ENCODE results near the gene CAPN15. TPM values are rescaled to one million over a fixed set of nuclear protein-coding genes. Genes with fewer than 3 reads are reported as not detected.
A peak's percentile ranks its signal among the peaks of the same experiment; 100 is the strongest.

Gene CAPN15
- total and polyA plus RNA-seq, 9 of the 15 experiments (the other 6 are each of a cell fraction or from before 2014, with no cell fraction given), result 0.62 to 111 (median 14.2) TPM

- no peaks in the 10 kb centered on the region for H3K27me3 ChIP-seq (ENCODE audit: control insufficient read depth in 2 of 2, insufficient read depth in 2 of 2, low read length in 2 of 2)
- H3K9ac ChIP-seq (ENCODE audit: insufficient read depth in 1 of 2, low read depth in 2 of 2, low read length in 2 of 2), result no peak overlapping the region; a peak in 1 of 4 replicates
- TF ChIP-seq XRCC4 (IDR thresholded peaks at IDR 0.05; ENCODE audit: extremely low read depth, insufficient read depth, insufficient read length), result no peak
- peak; percentile 39; the same call in 1 of the 2 replicates for TF ChIP-seq POLR2G (IDR thresholded peaks at IDR 0.05; ENCODE audit: low read depth, low read length)
- no peak for TF ChIP-seq DACH1 (IDR thresholded peaks at IDR 0.05; ENCODE audit: partially characterized antibody)
- TF ChIP-seq, protein P1, sequence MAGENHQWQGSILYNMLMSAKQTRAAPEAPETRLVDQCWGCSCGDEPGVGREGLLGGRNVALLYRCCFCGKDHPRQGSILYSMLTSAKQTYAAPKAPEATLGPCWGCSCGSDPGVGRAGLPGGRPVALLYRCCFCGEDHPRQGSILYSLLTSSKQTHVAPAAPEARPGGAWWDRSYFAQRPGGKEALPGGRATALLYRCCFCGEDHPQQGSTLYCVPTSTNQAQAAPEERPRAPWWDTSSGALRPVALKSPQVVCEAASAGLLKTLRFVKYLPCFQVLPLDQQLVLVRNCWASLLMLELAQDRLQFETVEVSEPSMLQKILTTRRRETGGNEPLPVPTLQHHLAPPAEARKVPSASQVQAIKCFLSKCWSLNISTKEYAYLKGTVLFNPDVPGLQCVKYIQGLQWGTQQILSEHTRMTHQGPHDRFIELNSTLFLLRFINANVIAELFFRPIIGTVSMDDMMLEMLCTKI (IDR thresholded peaks at IDR 0.05; ENCODE audit: partially characterized antibody), result no peak
- TF ChIP-seq HSF4 (CRISPR knock-in tag; IDR thresholded peaks at IDR 0.05; ENCODE audit: borderline replicate concordance), result no peak
- TF ChIP-seq ZNF197 (CRISPR knock-in tag; IDR thresholded peaks at IDR 0.05; ENCODE audit: low read depth), result no peak
- no peak for TF ChIP-seq FOXJ3 (CRISPR knock-in tag; IDR thresholded peaks at IDR 0.05)
- TF ChIP-seq FIP1L1 (IDR thresholded peaks at IDR 0.05; ENCODE audit: low read depth, low read length, poor library complexity, severe bottlenecking), result no peak
- peaks cover 1 to 88% of the 10 kb centered on the region in 2 experiments; a peak in 4 of 5 replicates for H3K4me1 ChIP-seq (replicated peaks in 1 of 2; ENCODE audit: control insufficient read depth in 2 of 2, insufficient read depth in 2 of 2, low read length in 2 of 2)
- H3K36me3 ChIP-seq (ENCODE audit: control insufficient read depth, insufficient read depth, low read length), result peaks cover 26% of the 10 kb centered on the region; the same call in 2 of the 3 replicates
- intact Hi-C loops (cut with micrococcal nuclease), result no loop called here
- no peak overlapping the region for H3K4me2 ChIP-seq (ENCODE audit: insufficient read depth, low read length)
- in situ Hi-C loops (cut with MboI), result no loop called here
- ChIA-PET CTCF (ENCODE audit: low intra/inter-chr PET ratio) (no interaction called here), POLR2A (no interaction called here)
- H3K4me3 ChIP-seq, result no peak overlapping the region
- H4K20me1 ChIP-seq (replicated peaks; ENCODE audit: control insufficient read depth, insufficient read depth, low read length), result peaks cover 9% of the 10 kb centered on the region
- H3K27ac ChIP-seq (ENCODE audit: extremely low read depth, low read depth, low read length), result no peak overlapping the region
- 96% methylated on average over 33 of the region's 46 CpGs for WGBS (ENCODE audit: insufficient coverage, low coverage, missing lambda C conversion rate)
- FAIRE-seq, result no peak
- no TSS peak for BruUV-seq (replicated peaks)
- H2AFZ ChIP-seq (ENCODE audit: low read depth, low read length), result no peak overlapping the region
- DNase-seq (ENCODE audit: extremely low read depth in 1 of 4, low spot score in 3 of 4), result no peak
- peaks cover 26% of the 10 kb centered on the region for H3K79me2 ChIP-seq (ENCODE audit: control insufficient read depth, insufficient read depth, low read length)
- ATAC-seq, result no peak
- H3K9me1 ChIP-seq (ENCODE audit: control insufficient read depth, insufficient read depth, low read length), result peaks cover 3% of the 10 kb centered on the region
- H3K9me3 ChIP-seq (replicated peaks; ENCODE audit: control insufficient read depth, insufficient read depth, low read depth, low read length), result no peaks in the 10 kb centered on the region
These were observed 46.7 kb downstream of the CAPN15 start for GRCh38 chr16:574021-574760.

All from K562 (cell line).